Spleen (tissue), 7 donors: ENCODE data around the gene JAKMIP1.

ENCODE experiments used
- CTCF ChIP-seq, 11 experiments: fragments of 200-600 bp in 7 of 11; fragments of 450-650 bp in 4 of 11; sonication (generic) in 4 of 11; IDR thresholded peaks in 8 of 11; conservative IDR thresholded peaks in 3 of 11; 1 replicate in 7 of 11; 2 replicates in 4 of 11; pipeline versions ENCODE4 v1.4.0 to v1.8.0; 2016 to 2021; ENCODE audit warnings: antibody characterized with exemption in 11 of 11, inconsistent platforms in 4 of 11, mild to moderate bottlenecking in 1 of 11
- POLR2A ChIP-seq, 3 donors: fragments of 450-650 bp; IDR thresholded peaks; one replicate each; pipeline ENCODE4 v1.5.1; 2017; ENCODE audit warnings: antibody characterized with exemption in 3 of 3, mild to moderate bottlenecking in 1 of 3
- POLR2AphosphoS5 ChIP-seq, 3 donors: sonication (generic); formaldehyde crosslinking; IDR thresholded peaks; one replicate each; pipeline ENCODE4 v1.5.1; 2017; ENCODE audit warnings: antibody characterized with exemption in 3 of 3
- donor health status: DM: no; HTN: no; CAD: no; lungs with moderate emphysema.
- donor health status: DM: no; HTN: no; CAD: no.
- donor health status: DM: no; HTN: no; CAD: no.

DNA sequence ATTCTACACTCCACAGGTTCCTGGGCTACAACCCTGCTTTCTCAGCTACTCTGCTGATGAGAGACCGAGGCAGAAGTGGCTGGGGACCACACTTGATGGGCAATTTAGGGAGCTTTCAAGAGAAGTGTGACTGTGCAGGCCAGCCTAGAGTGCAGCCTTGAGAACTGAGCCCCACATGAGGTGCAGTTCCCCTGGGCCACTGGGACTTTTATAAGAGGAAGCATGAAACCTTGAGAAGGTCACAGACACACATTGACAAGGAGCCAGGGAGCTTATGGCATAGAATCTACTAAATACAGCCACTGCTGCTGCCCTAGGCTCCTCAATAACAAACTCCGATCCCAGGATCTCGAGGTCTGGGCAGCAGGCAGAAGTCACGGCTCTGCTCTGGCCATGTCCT is 195.2 kb downstream of the JAKMIP1 start:
- no peak for TF ChIP-seq CTCF (IDR thresholded peaks at IDR 0.05 in 8 of 11, conservative IDR thresholded peaks at IDR 0.05 in 3 of 11)
- TF ChIP-seq POLR2AphosphoS5 (IDR thresholded peaks at IDR 0.05), result no peak
- no peak for TF ChIP-seq POLR2A (IDR thresholded peaks at IDR 0.05)
